ENCODE measurements around the gene UQCRC2. TPM values are rescaled to one million over a fixed set of nuclear protein-coding genes. Genes with fewer than 3 reads are reported as not detected.
"Not testable (repeated sequence)": the region's sequence is repeated elsewhere in the genome, so short reads cannot be mapped to it uniquely, and the experiment has no call there.

The UQCRC2 gene
- 100 to 1,000 TPM; 286 to 315 (median 296) TPM for polyA plus RNA-seq (ENCODE audit: insufficient read length in 4 of 4)

DNA sequence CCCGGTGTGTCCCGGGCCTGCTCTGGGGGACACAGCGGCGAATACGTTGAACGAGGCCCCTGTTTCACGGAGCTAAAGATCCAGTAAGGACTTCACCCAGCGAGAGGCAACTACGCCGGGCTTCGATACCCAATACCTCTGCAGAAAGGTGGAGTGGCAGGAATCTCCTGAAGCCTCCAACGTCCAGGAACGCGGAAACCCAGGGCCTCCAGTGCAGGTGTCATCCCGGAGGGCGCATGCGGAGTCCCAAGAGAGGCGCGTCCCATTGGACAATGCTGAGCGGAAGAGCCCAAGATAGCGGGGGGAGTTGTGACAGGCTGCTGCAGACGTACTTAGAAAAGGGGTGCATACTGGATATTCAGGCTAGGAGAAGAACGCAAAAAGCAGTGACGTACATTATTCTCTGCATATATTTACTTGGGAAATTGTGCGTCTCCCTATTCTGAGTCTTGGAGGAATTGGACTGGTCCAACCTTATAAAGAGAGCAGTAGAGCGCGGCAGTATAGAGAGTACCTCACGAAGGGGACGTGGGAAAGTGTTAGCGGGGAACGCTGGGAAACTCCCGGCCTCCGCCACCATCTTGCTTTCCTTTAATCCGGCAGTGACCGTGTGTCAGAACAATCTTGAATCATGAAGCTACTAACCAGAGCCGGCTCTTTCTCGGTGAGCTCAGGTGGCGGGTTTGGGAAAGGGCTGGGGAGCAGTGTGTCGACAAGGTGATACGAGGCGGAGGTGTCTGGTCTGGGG is at the start of gene UQCRC2:
TSS of gene UQCRC2 (plus strand) at position 569 of the 748 bp plus-strand sequence. CDS start at position 632, 63 bp downstream.
- peak; percentile 88 to 92 (median 90) for DNase-seq (ENCODE audit: low read depth in 4 of 4, low spot score in 3 of 4)

DNA sequence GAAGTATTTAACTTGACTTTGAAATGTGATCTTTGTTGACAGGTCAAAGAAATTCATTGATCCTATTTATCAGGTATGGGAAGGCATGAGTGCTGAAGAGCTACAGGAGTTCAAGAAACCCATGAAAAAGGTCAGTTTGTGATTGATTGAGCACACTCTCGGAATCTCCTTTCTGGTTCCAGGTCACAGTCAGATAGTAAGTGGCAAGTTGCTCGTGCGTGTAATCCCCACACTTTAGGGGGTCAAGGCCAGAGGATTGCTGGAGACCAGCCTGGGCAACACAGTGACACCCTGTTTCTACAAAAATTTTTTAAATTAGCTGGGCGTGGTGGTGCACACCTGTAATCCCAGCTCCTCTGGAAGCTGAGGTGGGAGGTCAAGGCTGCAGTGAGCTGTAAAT is 20.5 kb upstream of the UQCRC2 start:
- not testable (repeated sequence) for DNase-seq (ENCODE audit: low read depth in 4 of 4, low spot score in 3 of 4)

DNA sequence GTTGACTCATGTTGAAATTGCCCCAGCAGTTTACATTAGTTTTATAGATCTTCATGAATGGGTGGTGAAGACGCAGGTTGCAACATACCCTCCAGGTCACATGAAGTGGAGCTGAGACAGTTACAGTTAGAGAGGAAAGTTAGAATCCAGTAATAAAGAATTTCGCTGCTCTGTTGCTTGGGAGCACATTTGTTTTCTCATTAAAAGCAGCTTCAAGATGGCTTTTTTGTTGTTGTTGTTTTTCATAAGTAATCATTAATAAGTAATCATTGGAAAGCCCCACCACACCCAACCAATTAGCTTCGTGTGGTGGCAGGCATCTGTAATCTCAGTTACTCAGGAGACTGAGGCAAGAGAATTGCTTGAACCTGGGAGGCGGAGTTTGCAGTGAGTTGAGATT is 19.8 kb upstream of the UQCRC2 start:
- DNase-seq (ENCODE audit: low read depth in 4 of 4, low spot score in 3 of 4): not testable (repeated sequence)

DNA sequence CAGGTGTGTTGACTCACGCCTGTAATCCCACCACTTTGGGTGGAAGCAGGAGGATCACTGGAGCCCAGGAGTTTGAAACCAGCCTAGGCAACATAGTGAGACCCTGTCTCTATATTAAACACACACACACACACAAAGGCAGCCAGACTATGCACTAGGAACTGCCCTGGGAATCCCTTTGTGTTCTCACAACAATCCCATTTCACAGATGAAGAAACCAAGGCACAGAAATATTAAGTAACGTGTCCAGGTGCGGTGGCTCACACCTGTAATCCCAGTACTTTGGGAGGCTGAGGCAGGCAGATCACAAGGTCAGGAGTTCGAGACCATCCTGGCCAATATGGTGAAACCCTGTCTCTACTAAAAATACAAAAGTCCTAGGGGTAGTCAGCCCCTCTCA is 19.4 kb upstream of the UQCRC2 start:
- not testable (repeated sequence) for DNase-seq (ENCODE audit: low read depth in 4 of 4, low spot score in 3 of 4)

DNA sequence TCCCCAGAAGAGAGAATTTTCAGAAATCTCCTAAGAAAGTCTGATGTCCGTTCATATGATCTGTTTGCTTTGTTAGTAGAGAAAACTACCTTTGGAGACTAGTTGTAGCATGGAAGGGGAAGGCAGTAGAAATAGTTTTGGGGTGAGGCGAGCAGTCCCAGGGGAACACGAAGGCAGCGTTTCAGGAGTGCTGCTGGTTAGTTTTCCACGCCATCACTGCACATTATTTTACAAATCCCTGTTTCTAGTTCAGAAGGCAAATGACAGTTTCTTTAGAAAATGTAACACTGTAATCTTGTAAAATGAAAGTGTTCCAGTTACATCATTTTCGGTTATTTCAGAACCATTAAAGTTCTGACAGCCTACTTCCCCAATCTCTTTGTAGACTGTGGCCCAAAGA is 16.9 kb upstream of the UQCRC2 start:
- DNase-seq (ENCODE audit: low read depth in 4 of 4, low spot score in 3 of 4): not testable (repeated sequence)

DNA sequence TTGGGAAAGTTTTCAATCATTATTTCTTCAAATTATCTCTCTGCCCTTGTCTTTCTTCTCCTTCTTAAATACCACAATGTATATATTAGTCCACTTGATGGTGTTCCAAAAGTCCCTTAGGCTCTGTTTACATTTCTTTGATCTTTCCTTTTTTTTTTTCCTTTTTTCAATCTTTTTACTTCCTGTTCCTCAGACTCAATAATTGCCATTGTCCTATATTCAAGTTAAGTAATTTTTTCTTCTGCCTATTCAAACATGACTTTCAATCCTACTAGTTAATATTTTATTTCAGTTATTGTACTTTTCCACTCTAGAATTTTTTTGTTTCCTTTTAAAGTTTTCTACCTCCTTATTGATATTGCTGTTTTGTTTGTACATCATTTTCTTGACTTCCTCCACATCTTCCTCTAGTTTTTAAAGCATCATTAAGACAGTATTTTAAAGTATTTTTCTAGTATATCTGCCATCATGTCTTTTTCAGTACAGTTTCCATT is 15.8 kb upstream of the UQCRC2 start:
- DNase-seq (ENCODE audit: low read depth in 4 of 4, low spot score in 3 of 4): no peak

DNA sequence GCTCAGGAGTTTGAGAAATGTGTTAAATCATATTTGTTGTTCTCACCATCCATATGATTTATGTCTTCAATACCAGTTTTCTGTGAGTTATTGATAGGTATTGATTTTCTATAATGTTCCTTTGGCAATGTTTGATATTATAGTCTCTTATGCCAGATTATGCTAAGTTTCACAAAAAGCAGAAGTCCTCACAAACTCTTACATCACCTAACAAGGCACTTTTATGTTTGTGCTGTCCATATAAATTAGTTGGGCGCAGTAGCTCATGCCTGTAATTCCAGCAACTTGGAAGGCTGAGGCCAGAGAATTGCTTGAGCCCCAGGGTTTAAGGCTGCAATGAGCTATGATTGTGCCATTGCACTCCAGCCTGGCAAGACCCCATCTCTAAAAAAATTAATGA is 12.6 kb upstream of the UQCRC2 start:
- no peak for DNase-seq (ENCODE audit: low read depth in 4 of 4, low spot score in 3 of 4)

DNA sequence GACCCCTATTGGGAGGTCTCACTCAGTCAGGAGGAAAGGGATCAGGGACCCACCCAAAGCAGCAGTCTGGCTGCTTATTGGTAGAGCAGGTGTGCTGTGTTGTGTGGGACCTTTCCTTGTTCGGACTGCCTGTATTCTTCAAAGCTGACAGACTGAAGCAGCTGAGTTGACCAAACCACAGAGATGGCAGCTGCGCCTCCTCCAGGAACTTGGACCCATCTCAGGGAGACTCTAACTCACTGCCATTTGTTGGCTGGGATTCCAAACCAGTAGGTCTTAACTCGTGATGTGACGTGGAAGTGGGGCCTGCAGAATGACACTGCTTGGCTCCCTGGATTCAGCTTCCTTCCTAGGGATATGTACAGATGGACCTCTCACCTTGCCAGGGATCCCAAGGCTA is 9.6 kb upstream of the UQCRC2 start:
- no peak for DNase-seq (ENCODE audit: low read depth in 4 of 4, low spot score in 3 of 4)

DNA sequence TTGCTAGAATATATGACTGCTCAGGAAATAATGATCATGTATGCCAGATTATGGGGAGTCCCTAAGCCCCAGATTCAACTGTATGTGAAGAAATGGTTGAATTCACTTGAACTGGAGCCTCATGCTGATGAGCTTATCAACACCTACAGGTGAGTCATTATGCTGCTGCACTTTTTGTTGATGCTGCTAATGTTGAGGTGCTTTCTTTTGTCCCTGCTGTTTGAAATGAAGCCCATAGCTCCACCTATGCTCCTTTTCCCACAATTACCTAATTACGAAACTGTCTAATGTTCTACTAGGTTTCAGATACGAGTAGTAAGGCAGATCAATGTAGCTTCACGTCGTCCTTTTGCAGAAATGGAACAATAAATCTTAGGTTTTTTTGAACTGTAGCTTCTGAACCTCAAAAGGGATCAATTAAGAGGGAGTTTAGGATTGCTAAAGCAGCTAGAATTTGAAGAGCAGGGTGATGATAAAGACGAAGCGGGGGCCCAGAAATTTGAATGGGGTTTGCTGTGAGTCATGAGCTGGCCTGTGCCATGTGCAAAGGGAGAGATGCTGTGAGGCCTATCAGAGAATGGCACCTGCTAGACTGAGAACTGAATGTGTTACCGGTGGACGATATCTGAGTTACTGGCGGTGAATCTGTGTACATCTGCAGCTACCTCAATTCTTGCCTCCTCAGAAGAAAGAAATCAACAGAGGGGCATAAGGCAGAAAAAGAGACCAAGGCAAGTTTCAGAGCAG is 6.1 kb upstream of the UQCRC2 start:
- no peak for DNase-seq (ENCODE audit: low read depth in 4 of 4, low spot score in 3 of 4)

DNA sequence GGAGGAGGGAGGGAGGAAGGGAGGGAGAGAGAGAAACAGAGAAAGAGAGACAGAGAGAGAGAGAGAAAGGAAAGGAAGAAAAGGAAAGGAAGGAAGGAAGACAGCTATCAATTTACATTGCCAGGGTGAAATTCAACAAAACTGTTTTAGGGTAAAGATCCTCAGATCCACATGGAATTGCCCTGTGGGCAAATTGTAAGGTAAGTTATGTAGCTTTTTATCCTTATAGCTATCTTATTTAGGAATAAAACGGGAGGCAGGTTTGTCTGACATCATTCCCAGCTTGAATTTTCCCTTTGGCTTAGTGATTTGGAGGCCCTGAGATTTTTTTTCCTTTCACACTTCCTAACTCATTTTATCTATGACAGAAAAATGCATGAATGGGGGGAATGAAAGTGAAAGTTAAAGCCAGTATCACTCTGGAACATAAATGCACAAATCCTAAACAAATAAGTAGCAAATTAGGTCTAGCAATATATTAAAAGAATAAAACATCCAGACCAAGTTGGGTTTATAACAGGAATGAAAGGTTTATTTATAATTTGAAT is 3.4 kb upstream of the UQCRC2 start:
- DNase-seq (ENCODE audit: low read depth in 4 of 4, low spot score in 3 of 4): no peak

DNA sequence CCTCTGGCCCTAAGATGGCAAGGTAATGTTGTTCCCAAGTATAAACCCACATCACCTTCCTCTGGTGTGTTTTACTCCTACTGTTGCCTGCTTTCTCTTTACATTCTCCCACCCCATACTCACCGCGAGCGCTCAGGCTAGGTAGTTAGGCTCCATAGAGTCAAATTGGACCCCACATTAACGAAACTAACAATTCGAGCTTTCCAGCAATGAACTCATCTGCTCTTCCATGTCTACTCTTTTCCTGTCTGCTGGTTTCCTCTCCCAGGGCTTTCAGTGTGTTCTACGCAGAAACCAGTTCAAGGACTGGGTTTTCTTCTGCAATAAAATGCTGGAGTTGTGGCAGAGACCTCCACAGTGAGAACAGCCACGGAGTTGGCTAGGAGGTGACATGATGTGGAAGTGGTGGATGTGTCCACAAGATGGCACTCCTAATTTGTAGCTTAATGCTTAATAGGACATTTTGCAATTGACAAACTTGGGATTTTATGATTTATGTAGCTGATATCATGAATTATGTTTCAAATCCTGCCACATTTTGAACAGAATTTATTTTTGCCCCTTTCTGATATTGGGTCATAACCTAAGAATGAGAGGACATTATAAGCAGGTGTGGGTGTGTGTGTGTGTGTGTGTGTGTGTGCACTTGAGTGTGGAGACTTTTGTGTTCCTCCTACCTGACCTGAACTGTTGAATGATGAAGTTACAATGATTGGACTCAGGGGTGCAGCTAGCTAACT is 2.2 kb upstream of the UQCRC2 start:
- DNase-seq (ENCODE audit: low read depth in 4 of 4, low spot score in 3 of 4): no peak

DNA sequence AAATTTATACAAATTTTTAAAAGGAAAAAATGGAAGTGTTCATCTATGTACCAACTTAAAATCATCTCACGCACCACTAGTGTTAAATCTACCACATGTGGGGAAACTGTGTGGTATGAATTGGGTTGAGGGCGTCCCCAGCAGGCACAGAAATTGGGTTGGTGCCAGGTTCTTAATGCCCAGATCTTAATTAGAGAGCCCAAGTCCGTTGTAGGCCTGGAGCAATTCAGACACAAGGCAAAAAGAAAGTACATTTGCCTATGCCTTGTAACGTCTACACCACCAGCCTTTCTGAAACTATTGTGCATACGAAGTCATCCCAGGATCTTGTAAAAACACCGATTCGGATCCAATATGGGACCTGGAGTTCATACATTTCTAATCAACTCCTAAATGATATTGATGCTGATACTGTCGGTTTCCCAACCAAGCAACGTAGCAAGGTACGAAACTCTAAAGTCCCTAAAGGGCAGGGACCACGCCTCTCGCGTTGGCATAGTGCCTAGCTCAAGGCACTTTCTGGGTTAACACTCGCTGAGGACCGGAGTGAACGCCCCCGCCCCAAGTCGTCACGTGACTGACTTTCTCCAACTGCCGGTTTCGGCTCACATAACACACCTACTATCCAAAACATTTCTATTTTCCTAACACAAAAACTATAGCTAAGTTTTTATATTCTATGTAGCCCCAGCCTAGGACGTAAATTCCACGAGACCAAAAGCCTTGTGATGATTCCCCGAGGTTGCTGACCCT is 945 bp upstream of the UQCRC2 start:
- DNase-seq (ENCODE audit: low read depth in 4 of 4, low spot score in 3 of 4): peak in 3 of 4 donors; percentile 26 to 49 (median 44)

DNA sequence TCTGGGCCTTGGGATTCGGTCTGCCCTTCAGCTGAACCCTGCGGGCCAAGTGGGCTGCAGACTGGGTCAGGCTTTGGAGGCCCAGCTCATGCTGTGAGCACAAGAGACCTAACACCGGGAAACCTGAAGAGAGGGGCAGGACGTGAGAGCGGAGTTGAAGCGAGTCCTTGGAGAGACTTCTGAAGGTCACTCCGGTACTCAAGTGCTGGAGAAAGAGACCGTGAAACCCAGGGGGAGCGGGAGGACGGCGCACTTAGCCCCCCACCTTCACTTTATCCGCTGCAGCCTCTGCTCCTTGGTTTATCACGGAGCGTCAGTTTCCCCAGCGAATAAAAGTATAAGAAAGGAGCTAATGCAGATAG is 361 bp downstream of the UQCRC2 start:
- DNase-seq (ENCODE audit: low read depth in 4 of 4, low spot score in 3 of 4): no peak

DNA sequence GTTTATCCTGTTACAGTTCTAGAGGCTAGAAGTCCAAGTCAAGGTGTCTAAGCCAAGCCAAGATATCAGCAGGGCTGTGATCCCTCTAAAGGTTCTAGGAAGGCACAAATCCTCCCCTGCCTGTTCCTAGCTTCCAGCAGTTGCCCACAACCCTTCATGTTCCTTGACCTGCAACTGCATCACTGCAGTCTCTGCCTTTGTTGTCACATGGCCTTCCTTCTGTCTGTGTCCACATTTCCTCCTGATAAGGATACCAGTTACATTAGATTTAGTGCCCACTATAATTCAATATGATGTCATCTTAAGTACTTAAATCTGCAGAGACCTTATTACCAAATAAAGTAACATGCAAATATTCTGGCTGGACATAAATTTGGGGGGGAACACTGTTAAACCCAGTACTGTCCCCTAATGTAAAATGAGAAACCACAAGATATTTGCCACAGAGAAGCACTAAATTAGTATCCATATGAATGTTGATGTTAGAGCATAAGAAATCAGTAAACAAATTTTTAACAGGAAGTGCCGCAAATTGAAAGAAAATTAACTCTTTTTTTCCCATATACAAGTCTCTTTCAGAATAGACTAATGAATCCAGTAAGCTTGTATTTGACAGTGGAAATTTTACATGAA is 4.7 kb downstream of the UQCRC2 start:
- no peak for DNase-seq (ENCODE audit: low read depth in 4 of 4, low spot score in 3 of 4)

DNA sequence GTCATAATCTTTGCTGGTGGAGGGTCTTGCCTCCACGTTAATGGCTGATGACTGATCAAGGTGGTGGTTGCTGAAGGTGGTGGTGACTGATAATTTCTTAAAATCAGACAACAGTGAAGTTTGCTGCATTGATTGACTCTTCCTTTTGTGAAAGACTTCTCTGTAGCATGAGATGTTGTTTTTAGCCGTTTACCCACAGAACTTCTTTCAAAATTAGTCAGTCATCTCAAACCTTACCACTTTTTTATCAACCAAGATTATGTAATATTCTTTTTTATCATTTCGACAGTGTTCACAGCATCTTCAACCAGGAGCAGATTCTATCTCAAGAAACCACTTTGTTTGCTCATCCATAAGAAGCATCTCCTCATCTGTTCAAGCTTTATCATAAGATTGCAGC is 5.9 kb downstream of the UQCRC2 start:
- no peak for DNase-seq (ENCODE audit: low read depth in 4 of 4, low spot score in 3 of 4)

DNA sequence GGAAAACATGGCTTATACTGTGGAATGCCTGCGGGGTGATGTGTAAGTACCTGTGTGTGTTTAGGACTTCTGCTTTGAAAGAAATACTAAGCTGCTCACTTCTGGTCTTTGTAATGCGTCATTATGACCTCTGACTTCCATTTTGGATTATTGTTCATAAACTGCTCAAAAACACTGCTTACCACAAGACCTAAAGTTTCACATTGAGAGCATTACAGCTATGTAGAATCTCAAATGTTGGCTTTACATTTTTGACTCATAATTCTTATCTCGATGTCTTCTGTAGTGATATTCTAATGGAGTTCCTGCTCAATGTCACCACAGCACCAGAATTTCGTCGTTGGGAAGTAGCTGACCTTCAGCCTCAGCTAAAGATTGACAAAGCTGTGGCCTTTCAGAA is 9.3 kb downstream of the UQCRC2 start:
- no peak for DNase-seq (ENCODE audit: low read depth in 4 of 4, low spot score in 3 of 4)

DNA sequence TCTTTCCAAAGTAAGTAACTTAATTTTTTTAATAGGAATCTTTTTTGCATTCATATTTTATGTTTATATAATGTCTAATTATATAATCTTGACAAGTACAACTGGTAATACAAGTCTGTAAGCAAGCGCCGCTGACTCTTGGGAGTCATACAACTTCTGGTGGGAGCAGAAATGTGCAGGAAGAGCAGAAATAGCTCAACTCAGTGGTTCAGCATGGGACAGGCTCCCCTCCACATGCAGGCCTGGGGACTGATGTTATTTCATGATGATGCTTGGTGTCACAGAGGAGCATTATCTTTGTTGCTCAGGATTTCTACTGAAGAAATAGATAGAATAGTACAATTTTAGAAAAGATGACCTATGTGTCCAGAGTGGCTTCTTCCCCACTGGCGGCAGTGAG is 10.7 kb downstream of the UQCRC2 start:
- no peak for DNase-seq (ENCODE audit: low read depth in 4 of 4, low spot score in 3 of 4)

DNA sequence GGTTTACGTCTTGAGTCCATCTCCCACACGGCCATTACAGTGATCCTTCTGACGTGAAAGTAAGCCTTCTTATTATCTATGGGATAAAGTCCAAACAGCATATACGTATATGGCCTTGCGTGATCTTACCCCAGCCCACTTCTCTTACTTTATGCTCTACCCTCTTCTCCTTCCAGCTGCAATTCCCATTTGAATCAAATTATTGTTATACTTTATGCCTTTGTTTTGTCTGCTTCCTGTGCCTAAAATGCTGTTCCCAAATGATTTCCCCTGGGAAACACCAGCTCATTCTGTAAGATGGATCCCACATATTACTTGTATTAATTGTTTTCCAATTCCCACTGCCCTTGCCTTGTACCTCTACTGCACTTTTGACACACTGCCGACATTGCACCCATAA is 11.2 kb downstream of the UQCRC2 start:
- DNase-seq (ENCODE audit: low read depth in 4 of 4, low spot score in 3 of 4): no peak

DNA sequence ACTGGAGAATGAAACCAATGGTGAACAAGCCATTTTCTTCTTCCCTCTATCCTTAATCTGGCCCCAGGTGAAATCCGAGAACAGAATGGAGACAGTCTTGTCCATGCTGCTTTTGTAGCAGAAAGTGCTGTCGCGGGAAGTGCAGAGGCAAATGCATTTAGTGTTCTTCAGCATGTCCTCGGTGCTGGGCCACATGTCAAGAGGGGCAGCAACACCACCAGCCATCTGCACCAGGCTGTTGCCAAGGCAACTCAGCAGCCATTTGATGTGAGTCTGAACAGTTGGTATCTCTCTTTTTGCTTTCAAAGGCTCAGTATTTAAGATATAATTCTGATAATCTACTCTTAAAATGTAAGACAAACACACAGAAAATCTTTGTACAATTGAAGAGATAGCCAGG is 18.7 kb downstream of the UQCRC2 start:
- no peak for DNase-seq (ENCODE audit: low read depth in 4 of 4, low spot score in 3 of 4)

DNA sequence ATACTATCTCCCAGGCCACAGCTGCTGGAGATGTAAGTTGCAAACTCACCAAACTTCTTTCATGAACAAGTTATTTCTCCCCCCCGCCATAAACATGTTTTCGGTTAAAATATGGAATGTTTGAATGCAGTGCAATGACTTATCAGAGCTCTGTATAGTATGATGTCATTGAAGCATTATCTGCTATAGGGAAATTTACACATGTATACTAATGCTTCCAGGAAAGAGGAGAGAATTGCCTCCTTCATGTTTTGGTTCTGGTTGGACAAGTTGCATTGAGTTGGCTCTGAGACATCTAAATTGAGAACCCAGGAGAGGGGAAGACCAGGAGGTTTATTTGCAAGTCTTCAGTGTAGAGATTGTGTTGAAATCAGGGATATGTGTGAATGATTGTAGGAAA is 20.8 kb downstream of the UQCRC2 start:
- DNase-seq (ENCODE audit: low read depth in 4 of 4, low spot score in 3 of 4): no peak

Measured in right renal pelvis (tissue), 4 donors.